ENCODE data around the gene GYG1. TPM values are rescaled to one million over a fixed set of nuclear protein-coding genes. Genes with fewer than 3 reads are reported as not detected.
A peak's percentile ranks its signal among the peaks of the same experiment; 100 is the strongest.

GYG1 gene
- total and polyA plus RNA-seq, 2 of the 4 experiments (the other 2 are of a cell fraction), result 48.4 to 90.3 TPM

DNA sequence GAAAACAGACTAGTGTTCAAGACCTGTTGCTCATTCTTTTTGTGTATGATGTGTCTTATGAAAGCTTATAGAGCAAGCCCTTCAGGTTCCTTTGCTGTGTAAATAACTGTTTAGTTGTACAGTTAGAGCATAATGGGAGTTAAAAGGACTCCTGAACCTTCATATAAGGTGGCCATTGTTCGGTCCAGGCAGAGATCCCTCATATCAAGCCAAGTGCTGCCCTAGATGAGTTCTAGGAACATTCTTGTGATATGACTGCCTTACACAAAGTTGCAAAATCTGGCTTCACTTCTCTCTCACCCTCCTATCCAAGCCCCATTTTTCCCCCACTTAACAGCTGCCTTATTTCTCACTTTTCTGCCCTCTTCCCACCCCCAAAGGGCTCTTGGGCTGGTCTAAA, 26.9 kb downstream of the GYG1 start:
- Histone ChIP-seq H3K4ac (ENCODE audit: low read depth, low read length) (peak overlapping the region; percentile 73), H3K27ac (ENCODE audit: insufficient read depth, low read length) (peak overlapping the region; percentile 53; the same call in 1 of the 2 replicates), H3K4me2 (ENCODE audit: low read depth, low read length) (peak overlapping the region; percentile 80), H3K79me1 (ENCODE audit: low read depth in 1 of 2, low read length in 2 of 2) (peaks cover 25 to 64% of the 10 kb centered on the region in 2 experiments), H4K5ac (ENCODE audit: low read depth, low read length) (peak overlapping the region; percentile 82; the same call in 1 of the 2 replicates), H3K9ac (ENCODE audit: low read depth, low read length) (no peak overlapping the region), H3K18ac (ENCODE audit: low read depth, low read length) (peak overlapping the region; percentile 90; the same call in 1 of the 2 replicates), H4K8ac (ENCODE audit: low read depth in 2 of 2, low read length in 2 of 2) (peak overlapping the region in 1 of 2 experiments; percentile 75; a peak in 3 of 4 replicates), H3K9me1 (ENCODE audit: insufficient read depth, low read length) (peaks cover 38% of the 10 kb centered on the region), H2BK15ac (ENCODE audit: low read depth, low read length) (peak overlapping the region; percentile 16; the same call in 1 of the 3 replicates), H3K23ac (ENCODE audit: low read depth, low read length) (peak overlapping the region; percentile 58), H2BK120ac (ENCODE audit: low read depth, low read length) (peak overlapping the region; percentile 75), H3K36me3 (ENCODE audit: control insufficient read depth, insufficient read depth, low read length) (peaks cover 15% of the 10 kb centered on the region), H4K91ac (ENCODE audit: insufficient read depth, low read depth, low read length) (peak overlapping the region; percentile 10), H2BK5ac (ENCODE audit: low read depth, low read length, poor library complexity, severe bottlenecking) (peak overlapping the region; percentile 91), H3K56ac (ENCODE audit: extremely low read depth, insufficient read depth, low read length) (no peak overlapping the region), H3K4me1 (ENCODE audit: control insufficient read depth, insufficient read depth, low read length) (peaks cover 42% of the 10 kb centered on the region), H2BK20ac (ENCODE audit: low read depth, low read length) (peak overlapping the region; percentile 81), H2AK9ac (replicated peaks; ENCODE audit: low read depth, low read length, poor library complexity) (no peak overlapping the region), H2AK5ac (ENCODE audit: low read depth, low read length) (peak overlapping the region; percentile 70; the same call in 1 of the 2 replicates), H3K14ac (replicated peaks; ENCODE audit: low read depth, low read length) (peak overlapping the region; percentile 77), H3K27me3 (ENCODE audit: control insufficient read depth, insufficient read depth, low read length) (no peaks in the 10 kb centered on the region), H3K4me3 (ENCODE audit: insufficient read depth, low read depth, low read length) (no peak overlapping the region), H2AFZ (replicated peaks; ENCODE audit: low read length, poor library complexity) (no peak overlapping the region), H3K9me3 (ENCODE audit: control insufficient read depth, insufficient read depth, low read length) (no peaks in the 10 kb centered on the region), H4K20me1 (ENCODE audit: insufficient read depth, low read length) (peaks cover 6% of the 10 kb centered on the region; the same call in 1 of the 2 replicates)
- in situ Hi-C loops (cut with MboI; ENCODE audit: low sequenced_read_pairs), result no loop called here
- DNase-seq (peak; percentile 68), ATAC-seq (ENCODE audit: low read depth) (peak; percentile 43)
- intact Hi-C loops (cut with micrococcal nuclease), result loop anchor here (5.0 kb wide), 1 partner anchor 61 kb away; no protein-coding TSS in a partner anchor
- TF ChIP-seq, protein P1, sequence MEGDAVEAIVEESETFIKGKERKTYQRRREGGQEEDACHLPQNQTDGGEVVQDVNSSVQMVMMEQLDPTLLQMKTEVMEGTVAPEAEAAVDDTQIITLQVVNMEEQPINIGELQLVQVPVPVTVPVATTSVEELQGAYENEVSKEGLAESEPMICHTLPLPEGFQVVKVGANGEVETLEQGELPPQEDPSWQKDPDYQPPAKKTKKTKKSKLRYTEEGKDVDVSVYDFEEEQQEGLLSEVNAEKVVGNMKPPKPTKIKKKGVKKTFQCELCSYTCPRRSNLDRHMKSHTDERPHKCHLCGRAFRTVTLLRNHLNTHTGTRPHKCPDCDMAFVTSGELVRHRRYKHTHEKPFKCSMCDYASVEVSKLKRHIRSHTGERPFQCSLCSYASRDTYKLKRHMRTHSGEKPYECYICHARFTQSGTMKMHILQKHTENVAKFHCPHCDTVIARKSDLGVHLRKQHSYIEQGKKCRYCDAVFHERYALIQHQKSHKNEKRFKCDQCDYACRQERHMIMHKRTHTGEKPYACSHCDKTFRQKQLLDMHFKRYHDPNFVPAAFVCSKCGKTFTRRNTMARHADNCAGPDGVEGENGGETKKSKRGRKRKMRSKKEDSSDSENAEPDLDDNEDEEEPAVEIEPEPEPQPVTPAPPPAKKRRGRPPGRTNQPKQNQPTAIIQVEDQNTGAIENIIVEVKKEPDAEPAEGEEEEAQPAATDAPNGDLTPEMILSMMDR (conservative IDR thresholded peaks at IDR 0.05; ENCODE audit: low read depth, low read length), result no peak
- no peak for TF ChIP-seq MAFK (IDR thresholded peaks at IDR 0.05; ENCODE audit: low read depth, low read length)
- TF ChIP-seq NFE2L2 (IDR thresholded peaks at IDR 0.05; ENCODE audit: low read depth, low read length), result no peak
- no peak for TF ChIP-seq BHLHE40 (IDR thresholded peaks at IDR 0.05; ENCODE audit: low read depth, low read length)
- TF ChIP-seq RAD21 (IDR thresholded peaks at IDR 0.05; ENCODE audit: low read length), result no peak
- TF ChIP-seq RFX5 (IDR thresholded peaks at IDR 0.05; ENCODE audit: low read depth, low read length), result no peak
- no peak for TF ChIP-seq SMC3 (IDR thresholded peaks at IDR 0.05; ENCODE audit: low read depth, low read length)
- peak; percentile 84 for TF ChIP-seq CEBPB (IDR thresholded peaks at IDR 0.05; ENCODE audit: low read depth, low read length)
- no CpG with 5 or more reads among the region's 1 CpG for WGBS, 2 experiments (ENCODE audit: extremely low coverage in 2 of 2, insufficient read length in 1 of 2)
- ChIA-PET CTCF (no interaction called here), POLR2A (ENCODE audit: unreplicated experiment) (no interaction called here)
- dilution Hi-C loops (cut with HindIII; ENCODE audit: low sequenced_read_pairs, unreplicated experiment), result no loop called here
- BruUV-seq (replicated peaks), result no TSS peak
